K562 (cell line): ENCODE measurements around the gene BBLN. TPM values are rescaled to one million over a fixed set of nuclear protein-coding genes. Genes with fewer than 3 reads are reported as not detected.

Experiments
- BRD9 ChIP-seq: fragments of 450-650 bp; IDR thresholded peaks from 2 replicates; pipeline ENCODE4 v1.6.1; 2018; ENCODE audit warnings: low read depth; ENCODE audit not compliant: partially characterized antibody
- CBX5 ChIP-seq: IDR thresholded peaks from 2 replicates; pipeline ENCODE4 v1.6.1; 2014; ENCODE audit warnings: low read depth, borderline replicate concordance
- DACH1 ChIP-seq: fragments of 450-650 bp; IDR thresholded peaks from 2 replicates; pipeline ENCODE4 v1.6.1; 2018; ENCODE audit not compliant: partially characterized antibody
- EZH2 ChIP-seq: IDR thresholded peaks from 2 replicates; pipeline ENCODE4 v1.6.1; 2012; ENCODE audit warnings: low read depth, mild to moderate bottlenecking, inconsistent platforms, low read length, borderline replicate concordance
- FOXJ3 ChIP-seq: sonication (generic); formaldehyde crosslinking; IDR thresholded peaks from 2 replicates; pipeline ENCODE4 v1.4.0; 2020; ENCODE audit warnings: mild to moderate bottlenecking, missing genetic modification reagents
- HEY1 ChIP-seq: fragments of 250-450 bp; sonication (Bioruptor Pico); IDR thresholded peaks from 2 replicates; pipeline ENCODE4 v1.5.0; 2020; ENCODE audit warnings: mild to moderate bottlenecking, moderate library complexity, borderline replicate concordance
- JUNB ChIP-seq: fragments of 450-650 bp; formaldehyde crosslinking; conservative IDR thresholded peaks from 2 replicates; pipeline ENCODE4 v1.4.0; 2020; ENCODE audit warnings: mild to moderate bottlenecking
- RBM14 ChIP-seq: fragments of 200-400 bp; formaldehyde crosslinking; IDR thresholded peaks from 2 replicates; pipeline ENCODE4 v1.6.1; 2018; ENCODE audit warnings: low read depth, mild to moderate bottlenecking, low read length, moderate library complexity, borderline replicate concordance; ENCODE audit not compliant: insufficient read depth
- RBM22 ChIP-seq: fragments of 200-400 bp; formaldehyde crosslinking; IDR thresholded peaks from 2 replicates; pipeline ENCODE4 v1.6.1; 2018; ENCODE audit warnings: low read length, low read depth; ENCODE audit not compliant: poor library complexity, severe bottlenecking
- RCOR1 ChIP-seq, 2 experiments: IDR thresholded peaks; 2 replicates each; pipeline ENCODE4 v1.6.1; 2012; ENCODE audit warnings: low read depth in 2 of 2, low read length in 2 of 2, borderline replicate concordance in 1 of 2, improper control_type of control experiment in 1 of 2
- SP1 ChIP-seq: sonication (generic); formaldehyde crosslinking; IDR thresholded peaks from 2 replicates; pipeline ENCODE4 v1.8.1; 2022; ENCODE audit warnings: mild to moderate bottlenecking, missing genetic modification reagents
- TOE1 ChIP-seq, 2 experiments: fragments of 450-650 bp in 1 of 2; sonication (generic) in 1 of 2; formaldehyde crosslinking in 1 of 2; IDR thresholded peaks; 2 replicates each; pipeline versions ENCODE4 v1.7.1 to v1.8.0; 2016 to 2022; ENCODE audit warnings: borderline replicate concordance in 2 of 2, mild to moderate bottlenecking in 2 of 2, antibody characterized with exemption in 1 of 2, inconsistent platforms in 1 of 2, low read depth in 1 of 2, missing genetic modification reagents in 1 of 2, moderate library complexity in 1 of 2
- U2AF2 ChIP-seq: fragments of 200-400 bp; formaldehyde crosslinking; optimal IDR thresholded peaks from 2 replicates; pipeline ENCODE3; 2017; ENCODE audit warnings: low read depth, mild to moderate bottlenecking, low read length
- ZNF146 ChIP-seq: IDR thresholded peaks from one replicate; pipeline ENCODE4 v1.6.1; 2018; ENCODE audit warnings: missing compliant biosample characterization; ENCODE audit not compliant: unreplicated experiment
- ZNF695 ChIP-seq: fragments of 450-650 bp; formaldehyde crosslinking; IDR thresholded peaks from 2 replicates; pipeline ENCODE4 v1.4.0; 2020; ENCODE audit warnings: mild to moderate bottlenecking, moderate library complexity
- polyA plus RNA-seq, 8 experiments: library from polyadenylated mRNA; depleted of rRNA in 4 of 8; stranded (reverse) in 5 of 8; unstranded in 3 of 8; fragments of >200 nt; fragmentation: Nextera tagmentation in 2 of 8; fragmentation: Illumina TruSeq in 1 of 8; extraction: Ambion mirVana in 2 of 8; extraction: Trizol in 1 of 8; gene quantifications; 2 replicates each; pipeline versions ENCODE4 v1.2.1 to v1.2.3, GENCODE V29; 2011 to 2014; ENCODE audit warnings: inconsistent platforms in 1 of 8, missing spikeins in 1 of 8
- total RNA-seq, 7 experiments: library from RNA; depleted of rRNA in 6 of 7; stranded (reverse); fragments of >200 nt in 6 of 7; fragmentation: Illumina TruSeq in 2 of 7; extraction: Trizol in 2 of 7; gene quantifications; 2 replicates each; pipeline versions ENCODE4 v1.2.1 to v1.2.3, GENCODE V29; 2011 to 2021; ENCODE audit warnings: low replicate concordance in 1 of 7
- TF ChIP-seq, protein P1 (sequence below): fragments of 250-450 bp; sonication (Bioruptor Pico); IDR thresholded peaks from 2 replicates; pipeline ENCODE4 v1.5.0; 2020; ENCODE audit warnings: mild to moderate bottlenecking
- TF ChIP-seq, protein P2 (sequence below): sonication (generic); formaldehyde crosslinking; IDR thresholded peaks from 2 replicates; pipeline ENCODE4 v1.8.0; 2022; ENCODE audit warnings: mild to moderate bottlenecking, missing genetic modification reagents

Gene BBLN
- total and polyA plus RNA-seq, 9 of the 15 experiments (the other 6 are each of a cell fraction or from before 2014, with no cell fraction given): 4.2 to 331 (median 87.1) TPM

DNA sequence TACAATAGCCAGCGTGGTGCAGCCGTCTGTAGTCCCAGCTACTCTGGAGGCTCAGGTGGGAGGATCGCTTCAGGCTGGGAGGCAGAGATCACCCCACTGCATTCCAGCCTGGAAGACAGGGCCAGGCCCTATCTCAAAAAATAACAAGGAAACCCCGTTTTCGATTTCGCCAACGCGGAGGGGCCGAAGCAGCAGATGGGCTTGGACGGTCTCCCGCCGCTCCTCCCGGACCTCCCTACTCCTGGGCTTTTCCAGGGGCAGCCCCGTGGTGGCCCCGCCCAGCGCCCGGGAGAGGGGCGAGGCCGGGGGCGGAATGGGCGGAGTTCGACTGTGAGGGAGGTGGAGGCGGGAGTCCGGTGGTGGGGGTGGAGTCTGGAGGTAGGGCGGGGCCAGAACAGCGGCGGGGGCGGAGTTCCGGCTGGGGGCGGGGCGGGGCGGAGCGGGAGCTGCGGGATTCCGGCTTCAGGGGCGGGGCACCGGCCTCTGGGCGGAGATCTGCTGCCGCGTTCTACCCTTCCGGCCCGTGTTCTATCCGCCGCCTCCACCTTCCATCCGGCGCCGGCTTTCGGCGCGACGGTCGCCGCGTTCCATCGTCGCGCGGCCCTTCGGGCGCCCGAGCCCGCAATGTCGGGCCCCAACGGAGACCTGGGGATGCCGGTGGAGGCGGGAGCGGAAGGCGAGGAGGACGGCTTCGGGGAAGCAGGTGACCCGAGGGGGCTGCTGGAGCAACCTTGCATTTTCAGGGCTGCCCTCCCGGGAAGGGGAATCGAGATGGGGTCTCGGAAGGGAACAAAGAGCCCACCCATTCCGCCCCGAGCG lies at the start of gene BBLN (continued):
- TF ChIP-seq EZH2 (no peak), U2AF2 (no peak), SP1 (CRISPR knock-in tag) (no peak), BRD9 (no peak), CBX5 (no peak), RCOR1 (IDR thresholded peaks at IDR 0.05; ENCODE audit: borderline replicate concordance in 1 of 2, low read depth in 2 of 2, low read length in 2 of 2) (peak in 1 of 2 experiments; percentile 59; a peak in 2 of 4 replicates), FOXJ3 (no peak), DACH1 (no peak), JUNB (CRISPR knock-in tag) (no peak; the same call in 1 of the 2 replicates), HEY1 (CRISPR knock-in tag) (no peak; the same call in 1 of the 2 replicates), RBM22 (no peak), ZNF146 (CRISPR knock-in tag) (no peak), ZNF695 (CRISPR knock-in tag) (no peak), TOE1 (IDR thresholded peaks at IDR 0.05; ENCODE audit: borderline replicate concordance) (no peak), TOE1 (CRISPR knock-in tag; IDR thresholded peaks at IDR 0.05; ENCODE audit: borderline replicate concordance, low read depth) (no peak), RBM14 (no peak)
- TF ChIP-seq, protein P1, sequence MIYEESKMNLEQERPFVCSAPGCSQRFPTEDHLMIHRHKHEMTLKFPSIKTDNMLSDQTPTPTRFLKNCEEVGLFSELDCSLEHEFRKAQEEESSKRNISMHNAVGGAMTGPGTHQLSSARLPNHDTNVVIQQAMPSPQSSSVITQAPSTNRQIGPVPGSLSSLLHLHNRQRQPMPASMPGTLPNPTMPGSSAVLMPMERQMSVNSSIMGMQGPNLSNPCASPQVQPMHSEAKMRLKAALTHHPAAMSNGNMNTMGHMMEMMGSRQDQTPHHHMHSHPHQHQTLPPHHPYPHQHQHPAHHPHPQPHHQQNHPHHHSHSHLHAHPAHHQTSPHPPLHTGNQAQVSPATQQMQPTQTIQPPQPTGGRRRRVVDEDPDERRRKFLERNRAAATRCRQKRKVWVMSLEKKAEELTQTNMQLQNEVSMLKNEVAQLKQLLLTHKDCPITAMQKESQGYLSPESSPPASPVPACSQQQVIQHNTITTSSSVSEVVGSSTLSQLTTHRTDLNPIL (CRISPR knock-in tag): no peak
- TF ChIP-seq, protein P2, sequence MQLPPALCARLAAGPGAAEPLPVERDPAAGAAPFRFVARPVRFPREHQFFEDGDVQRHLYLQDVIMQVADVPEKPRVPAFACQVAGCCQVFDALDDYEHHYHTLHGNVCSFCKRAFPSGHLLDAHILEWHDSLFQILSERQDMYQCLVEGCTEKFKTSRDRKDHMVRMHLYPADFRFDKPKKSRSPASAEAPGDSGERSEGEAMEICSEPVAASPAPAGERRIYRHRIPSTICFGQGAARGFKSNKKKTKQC (CRISPR knock-in tag): no peak
